NT2/D1 (cell line): ENCODE data around the gene PRSS27.

Source experiments
- SUZ12 ChIP-seq: IDR thresholded peaks from 2 replicates; pipeline ENCODE4 v1.6.1; 2011; ENCODE audit not compliant: insufficient read length, insufficient read depth; ENCODE audit errors: extremely low read depth
- YY1 ChIP-seq: IDR thresholded peaks from 2 replicates; pipeline ENCODE4 v1.6.1; 2011; ENCODE audit not compliant: insufficient read length, insufficient read depth
- ZNF274 ChIP-seq: IDR thresholded peaks from 2 replicates; pipeline ENCODE4 v1.6.1; 2011; ENCODE audit warnings: mild to moderate bottlenecking, low read depth, low read length

GRCh38 chr16:2700786-2701185 lies 19.2 kb downstream of the PRSS27 start:
- TF ChIP-seq YY1 (no peak), ZNF274 (no peak), SUZ12 (no peak)
